WTC11 (cell line): ENCODE data around the gene IFRD1. TPM values are rescaled to one million over a fixed set of nuclear protein-coding genes. Genes with fewer than 3 reads are reported as not detected.

Experiments
- ATAC-seq: fragments of 200-7000 bp; cut with Tn5 transposase; 2 replicates; pipeline ENCODE4 v1.10.0; 2021; ENCODE audit warnings: mild to moderate bottlenecking, moderate library complexity
- CTCF ChIA-PET: fragments of 300-600 bp; sonication (Branson Sonifier 250); formaldehyde crosslinking; loops from one replicate; lab custom pipeline; 2021; ENCODE audit warnings: antibody characterized with exemption; lab: Charles Lee
- POLR2A ChIA-PET: fragments of 350-600 bp; sonication (Branson Sonifier 250); formaldehyde crosslinking; loops from one replicate; lab custom pipeline; 2021; ENCODE audit warnings: antibody characterized with exemption; lab: Charles Lee
- DNase-seq: peaks from one replicate; pipeline ENCODE4 v3.0.0; 2021; ENCODE audit warnings: low spot score
- H3K27ac Mint-ChIP-seq: 2 replicates; pipeline ENCODE4 v1.8.0; 2021; ENCODE audit warnings: mixed read lengths
- H3K27me3 Mint-ChIP-seq: 2 replicates; pipeline ENCODE4 v1.8.0; 2021; ENCODE audit warnings: low read depth, mild to moderate bottlenecking, moderate library complexity, mixed read lengths
- H3K36me3 Mint-ChIP-seq: 2 replicates; pipeline ENCODE4 v1.8.0; 2021; ENCODE audit warnings: mixed read lengths
- H3K4me1 Mint-ChIP-seq: 2 replicates; pipeline ENCODE4 v1.8.0; 2022; ENCODE audit warnings: mixed read lengths
- H3K4me3 Mint-ChIP-seq: 2 replicates; pipeline ENCODE4 v1.8.0; 2021; ENCODE audit warnings: mild to moderate bottlenecking, moderate library complexity, mixed read lengths
- H3K9me3 Mint-ChIP-seq: 2 replicates; pipeline ENCODE4 v1.8.0; 2021; ENCODE audit warnings: mixed read lengths
- AR ChIP-seq: fragments of 250-450 bp; sonication (Bioruptor Pico); IDR thresholded peaks from 2 replicates; pipeline ENCODE4 v1.9.0; 2021; ENCODE audit warnings: mild to moderate bottlenecking
- CREB1 ChIP-seq: sonication (generic); formaldehyde crosslinking; IDR thresholded peaks from 2 replicates; pipeline ENCODE4 v1.8.0; 2023; ENCODE audit warnings: mild to moderate bottlenecking, missing genetic modification reagents
- GRHL2 ChIP-seq: fragments of 250-450 bp; sonication (Bioruptor Pico); IDR thresholded peaks from 2 replicates; pipeline ENCODE4 v1.8.0; 2022; ENCODE audit warnings: mild to moderate bottlenecking, moderate library complexity; ENCODE audit not compliant: insufficient replicate concordance, severe bottlenecking
- GTF2I ChIP-seq: fragments of 250-450 bp; sonication (Bioruptor Pico); conservative IDR thresholded peaks from 2 replicates; pipeline ENCODE4 v1.4.0; 2021; ENCODE audit warnings: mild to moderate bottlenecking
- NFYB ChIP-seq: sonication (generic); formaldehyde crosslinking; conservative IDR thresholded peaks from 2 replicates; pipeline ENCODE4 v1.8.0; 2022; ENCODE audit warnings: low read depth, missing genetic modification reagents
- PRDM15 ChIP-seq: sonication (generic); formaldehyde crosslinking; IDR thresholded peaks from 2 replicates; pipeline ENCODE4 v1.8.0; 2022; ENCODE audit warnings: missing genetic modification reagents
- SMAD3 ChIP-seq: sonication (generic); formaldehyde crosslinking; IDR thresholded peaks from 2 replicates; pipeline ENCODE4 v1.8.0; 2022; ENCODE audit warnings: missing genetic modification reagents, mild to moderate bottlenecking, borderline replicate concordance
- SOX15 ChIP-seq: fragments of 250-450 bp; sonication (Bioruptor Pico); IDR thresholded peaks from 2 replicates; pipeline ENCODE4 v1.9.0; 2021; ENCODE audit warnings: mild to moderate bottlenecking
- STAT6 ChIP-seq: sonication (generic); formaldehyde crosslinking; conservative IDR thresholded peaks from 2 replicates; pipeline ENCODE4 v1.8.1; 2023; ENCODE audit warnings: mild to moderate bottlenecking, low read depth, missing genetic modification reagents, moderate library complexity
- TP53 ChIP-seq: sonication (generic); formaldehyde crosslinking; IDR thresholded peaks from 2 replicates; pipeline ENCODE4 v1.8.1; 2023; ENCODE audit warnings: mild to moderate bottlenecking, missing genetic modification reagents
- ZBTB21 ChIP-seq: sonication (generic); formaldehyde crosslinking; IDR thresholded peaks from 2 replicates; pipeline ENCODE4 v1.8.1; 2023; ENCODE audit warnings: mild to moderate bottlenecking, missing genetic modification reagents, borderline replicate concordance
- ZMAT4 ChIP-seq: fragments of 250-450 bp; sonication (Bioruptor Pico); IDR thresholded peaks from 2 replicates; pipeline ENCODE4 v1.9.0; 2021; ENCODE audit warnings: mild to moderate bottlenecking
- ZNF219 ChIP-seq: sonication (generic); formaldehyde crosslinking; IDR thresholded peaks from 2 replicates; pipeline ENCODE4 v1.8.0; 2023; ENCODE audit warnings: missing genetic modification reagents, mild to moderate bottlenecking, borderline replicate concordance
- ZNF281 ChIP-seq: sonication (generic); formaldehyde crosslinking; IDR thresholded peaks from 2 replicates; pipeline ENCODE4 v1.8.0; 2023; ENCODE audit warnings: mild to moderate bottlenecking, missing genetic modification reagents
- ZNF396 ChIP-seq: fragments of 250-450 bp; sonication (Bioruptor Pico); IDR thresholded peaks from 2 replicates; pipeline ENCODE4 v1.8.0; 2021; ENCODE audit warnings: mild to moderate bottlenecking, moderate library complexity, borderline replicate concordance
- ZNF416 ChIP-seq: fragments of 250-450 bp; sonication (Bioruptor Pico); IDR thresholded peaks from 2 replicates; pipeline ENCODE4 v1.9.0; 2021; ENCODE audit warnings: mild to moderate bottlenecking, inconsistent platforms
- ZNF423 ChIP-seq: fragments of 250-450 bp; sonication (Bioruptor Pico); IDR thresholded peaks from 2 replicates; pipeline ENCODE4 v2.1.2; 2022; ENCODE audit warnings: mild to moderate bottlenecking, moderate library complexity
- ZNF532 ChIP-seq: fragments of 250-450 bp; sonication (Bioruptor Pico); IDR thresholded peaks from 2 replicates; pipeline ENCODE4 v1.9.0; 2021; ENCODE audit warnings: mild to moderate bottlenecking, borderline replicate concordance
- total RNA-seq: library from RNA; stranded (reverse); gene quantifications from 3 replicates; pipeline ENCODE4 v1.2.3, GENCODE V29; 2021

IFRD1 gene
- total RNA-seq, 1 experiment from 2014 or later = 31.2 TPM

- DNase-seq (no peak), ATAC-seq (no peak)
- Mint-ChIP-seq H3K4me3 (no peak overlapping the region), H3K27ac (no peak overlapping the region), H3K36me3 (no peaks in the 10 kb centered on the region), H3K4me1 (no peaks in the 10 kb centered on the region), H3K27me3 (peaks cover 2% of the 10 kb centered on the region; the same call in 1 of the 2 replicates), H3K9me3 (no peaks in the 10 kb centered on the region)
- CTCF ChIA-PET = no interaction called here
- TF ChIP-seq ZNF219 (CRISPR knock-in tag) (no peak), STAT6 (no peak), PRDM15 (CRISPR knock-in tag) (no peak), TP53 (no peak), GTF2I (no peak), CREB1 (CRISPR knock-in tag) (no peak), NFYB (CRISPR knock-in tag) (no peak), ZNF281 (no peak), AR (no peak), SOX15 (no peak), ZBTB21 (no peak)
- POLR2A ChIA-PET = no interaction called here
Measured at GRCh38 chr7:112501801-112502503, 51.7 kb downstream of the IFRD1 start.

- Mint-ChIP-seq H3K27me3 (peaks cover 2% of the 10 kb centered on the region; the same call in 1 of the 2 replicates), H3K36me3 (no peaks in the 10 kb centered on the region), H3K4me1 (no peaks in the 10 kb centered on the region), H3K27ac (no peak overlapping the region), H3K4me3 (no peak overlapping the region), H3K9me3 (no peaks in the 10 kb centered on the region)
- no peak for ATAC-seq
- POLR2A ChIA-PET = no interaction called here
- no peak for DNase-seq
- CTCF ChIA-PET = no interaction called here
- no peak for TF ChIP-seq ZNF423 (CRISPR knock-in tag)
- no peak for TF ChIP-seq ZNF532
- no peak for TF ChIP-seq SMAD3 (CRISPR knock-in tag)
- no peak for TF ChIP-seq ZNF416 (CRISPR knock-in tag)
- no peak for TF ChIP-seq ZMAT4 (CRISPR knock-in tag)
- no peak for TF ChIP-seq GRHL2 (CRISPR knock-in tag)
- no peak for TF ChIP-seq ZNF396 (CRISPR knock-in tag)
- TF ChIP-seq CREB1 (CRISPR knock-in tag) = no peak
Measured at GRCh38 chr7:112502700-112503099, 52.4 kb downstream of the IFRD1 start.
